SU-DHL-6 (cell line): Measurements from ENCODE around the gene SPOCK1.

Experiments
- EZH2phosphoT487 ChIP-seq: fragments of 200-600 bp; sonication (generic), shearing (Covaris generic); conservative IDR thresholded peaks from 2 replicates; pipeline ENCODE4 v1.6.1; 2018; ENCODE audit warnings: mild to moderate bottlenecking, antibody characterized with exemption, low read length, moderate library complexity, mixed read lengths
- TF ChIP-seq, protein P1 (sequence below): fragments of 200-600 bp; sonication (generic); IDR thresholded peaks from one replicate; pipeline ENCODE4 v1.5.1; 2017; ENCODE audit warnings: antibody characterized with exemption, mild to moderate bottlenecking, low read length, moderate library complexity; ENCODE audit not compliant: insufficient read depth, poor library complexity, severe bottlenecking

DNA sequence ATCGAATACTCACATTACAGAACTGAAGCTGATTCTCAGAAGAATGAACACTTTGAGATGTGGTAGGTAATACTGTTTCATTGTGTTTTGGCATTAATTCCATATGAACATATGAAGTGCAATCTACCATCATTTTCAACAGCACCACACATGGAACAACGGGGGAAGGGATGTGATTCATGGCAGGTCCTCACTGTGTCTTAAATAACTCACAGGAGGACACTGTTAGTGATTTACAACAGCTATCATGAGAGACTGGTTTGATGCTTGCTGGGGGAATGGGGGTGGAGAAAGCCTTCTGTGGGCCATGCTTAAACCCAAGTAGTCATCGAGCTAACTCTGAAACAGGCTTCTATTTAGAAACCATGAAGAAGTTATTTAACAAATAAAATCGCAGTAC is 232.9 kb downstream of the SPOCK1 start:
- TF ChIP-seq, protein P1, sequence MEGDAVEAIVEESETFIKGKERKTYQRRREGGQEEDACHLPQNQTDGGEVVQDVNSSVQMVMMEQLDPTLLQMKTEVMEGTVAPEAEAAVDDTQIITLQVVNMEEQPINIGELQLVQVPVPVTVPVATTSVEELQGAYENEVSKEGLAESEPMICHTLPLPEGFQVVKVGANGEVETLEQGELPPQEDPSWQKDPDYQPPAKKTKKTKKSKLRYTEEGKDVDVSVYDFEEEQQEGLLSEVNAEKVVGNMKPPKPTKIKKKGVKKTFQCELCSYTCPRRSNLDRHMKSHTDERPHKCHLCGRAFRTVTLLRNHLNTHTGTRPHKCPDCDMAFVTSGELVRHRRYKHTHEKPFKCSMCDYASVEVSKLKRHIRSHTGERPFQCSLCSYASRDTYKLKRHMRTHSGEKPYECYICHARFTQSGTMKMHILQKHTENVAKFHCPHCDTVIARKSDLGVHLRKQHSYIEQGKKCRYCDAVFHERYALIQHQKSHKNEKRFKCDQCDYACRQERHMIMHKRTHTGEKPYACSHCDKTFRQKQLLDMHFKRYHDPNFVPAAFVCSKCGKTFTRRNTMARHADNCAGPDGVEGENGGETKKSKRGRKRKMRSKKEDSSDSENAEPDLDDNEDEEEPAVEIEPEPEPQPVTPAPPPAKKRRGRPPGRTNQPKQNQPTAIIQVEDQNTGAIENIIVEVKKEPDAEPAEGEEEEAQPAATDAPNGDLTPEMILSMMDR: no peak
- TF ChIP-seq EZH2phosphoT487: no peak
